Stimulated activated CD8-positive, alpha-beta memory T cell treated with anti-CD3 and anti-CD28 coated beads, Interleukin-12 subunit alpha, Interleukin-12 subunit beta, amount 100 ng/mL, for 24 hours (primary cell): ENCODE results near the gene RTN4IP1.
"Not testable (repeated sequence)": the region's sequence is repeated elsewhere in the genome, so short reads cannot be mapped to it uniquely, and the experiment has no call there.

ENCODE experiments used
- DNase-seq: peaks from one replicate; pipeline ENCODE4 v3.0.0-alpha.2; 2020; ENCODE audit errors: extremely low read depth

Gene RTN4IP1

DNA sequence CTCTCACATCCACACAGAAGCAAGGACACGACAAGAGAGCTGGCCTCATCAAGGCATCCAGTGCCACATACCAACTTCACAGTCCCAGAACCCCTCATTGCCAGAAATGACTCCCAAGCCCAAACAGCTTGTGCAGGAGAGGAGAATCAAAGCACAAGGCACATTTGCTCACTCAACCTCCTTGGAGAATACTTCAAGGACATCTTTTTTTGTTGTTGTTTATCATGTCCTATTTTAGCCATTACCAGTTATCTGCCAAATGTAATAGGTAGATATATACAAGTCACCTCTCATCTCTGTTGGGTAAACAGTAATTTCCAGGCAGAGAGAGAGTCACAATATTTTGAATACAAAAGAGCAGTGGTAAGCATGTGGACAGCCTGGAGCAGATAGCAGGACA is 47.8 kb downstream of the RTN4IP1 start:
- DNase-seq, result no peak

DNA sequence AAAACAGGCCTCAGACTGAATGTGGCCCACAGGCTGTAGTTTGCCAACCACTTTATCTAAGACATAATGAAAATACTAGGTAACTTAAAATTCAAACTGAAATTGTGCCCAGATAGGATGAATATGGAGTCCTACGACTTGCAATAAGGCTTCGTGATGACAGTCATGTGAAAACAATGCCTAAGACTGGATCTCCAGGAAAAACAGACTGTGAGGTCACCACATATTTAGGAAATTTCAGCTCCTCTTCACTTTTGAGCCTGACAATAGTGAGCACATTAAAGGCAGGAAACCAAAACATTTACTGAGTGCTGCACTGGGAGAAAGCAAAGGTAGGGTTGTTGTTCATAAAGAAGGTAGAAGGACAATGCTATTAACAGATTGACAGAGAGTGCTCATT is 50.0 kb downstream of the RTN4IP1 start:
- no peak for DNase-seq

DNA sequence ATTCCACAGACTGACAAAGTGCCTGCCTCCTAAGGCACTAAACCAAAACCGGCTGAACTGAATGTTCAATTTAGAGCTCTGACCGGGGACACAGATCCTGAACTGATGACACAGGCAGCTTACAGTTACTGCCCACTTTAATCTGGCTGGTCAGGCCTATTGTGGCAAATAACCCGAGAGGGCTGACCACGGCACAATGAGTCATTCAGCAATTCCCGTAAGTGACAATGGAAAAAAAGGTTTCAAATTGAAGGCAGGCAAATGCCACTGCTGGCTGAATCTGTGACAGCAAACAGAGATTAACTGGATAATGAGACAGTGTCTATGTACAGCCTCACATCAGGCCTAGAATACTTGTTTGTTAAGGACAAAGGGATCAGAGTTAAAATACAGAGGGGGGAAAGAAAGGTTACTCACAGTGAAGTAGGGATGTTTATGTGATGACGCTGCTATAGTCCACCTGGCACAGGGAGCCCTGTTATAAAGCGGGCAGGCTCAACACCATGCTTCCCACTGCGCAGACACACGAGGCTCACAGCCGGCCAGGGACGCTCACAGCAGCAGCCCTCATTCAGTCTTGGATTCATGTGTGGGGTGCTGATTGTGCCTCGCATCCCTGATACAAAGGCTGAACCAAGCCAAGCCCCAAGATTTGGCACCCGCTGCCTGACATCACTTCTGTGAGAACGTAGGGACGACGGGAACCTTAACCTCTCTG is 54.4 kb downstream of the RTN4IP1 start:
- no peak for DNase-seq

DNA sequence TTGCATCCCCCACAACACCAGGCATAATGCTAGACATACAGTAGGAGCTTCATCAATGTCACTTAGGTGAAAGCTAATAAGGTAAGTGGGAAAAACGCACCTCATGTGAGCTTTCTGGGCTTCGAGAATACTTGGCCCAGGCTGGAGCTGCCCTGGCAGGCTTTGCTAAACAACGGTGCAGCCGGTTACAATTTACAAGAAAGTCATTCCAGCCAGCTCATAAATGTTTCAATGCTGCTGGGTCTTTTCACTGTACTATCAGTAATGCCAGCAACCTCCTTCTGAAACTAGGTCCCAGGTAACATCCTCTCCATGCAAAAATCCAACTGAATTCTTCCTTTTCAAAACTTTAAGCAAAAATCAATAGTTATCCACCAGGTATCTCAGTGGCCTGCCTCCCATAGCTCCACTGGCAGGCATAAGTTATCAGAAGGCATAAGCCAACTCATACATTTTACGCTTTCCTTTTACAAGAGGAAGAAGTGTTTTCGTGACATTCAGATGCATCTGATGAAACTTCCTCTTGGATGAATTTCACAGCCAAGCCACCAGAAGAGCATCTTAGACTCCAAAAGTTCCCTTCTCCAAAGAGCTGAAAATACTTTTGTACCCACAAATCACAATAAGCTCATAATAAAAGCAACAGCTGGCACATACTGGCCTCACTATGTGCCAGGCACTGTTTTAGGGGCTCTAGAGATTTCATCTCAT is 56.3 kb downstream of the RTN4IP1 start:
- DNase-seq, result no peak

DNA sequence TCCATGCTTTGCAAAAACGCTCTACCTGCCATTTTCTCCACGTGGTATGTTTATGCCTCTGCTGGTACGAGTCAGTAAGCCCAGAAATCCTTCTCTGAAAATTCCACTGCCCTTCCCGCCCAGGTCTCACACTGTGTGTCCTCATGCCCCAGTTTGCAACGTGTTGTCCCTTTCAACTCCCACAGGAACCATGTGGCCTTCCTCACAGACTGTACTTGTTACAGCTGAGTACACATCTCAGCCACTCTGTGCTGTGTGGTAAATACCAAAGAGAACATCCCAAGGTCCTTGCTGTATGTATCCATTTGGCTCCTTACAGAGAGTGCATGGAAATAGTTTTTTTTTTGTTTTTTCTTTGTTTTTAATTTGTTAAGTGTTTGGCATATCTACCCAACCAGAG is 56.9 kb downstream of the RTN4IP1 start:
- DNase-seq, result no peak

DNA sequence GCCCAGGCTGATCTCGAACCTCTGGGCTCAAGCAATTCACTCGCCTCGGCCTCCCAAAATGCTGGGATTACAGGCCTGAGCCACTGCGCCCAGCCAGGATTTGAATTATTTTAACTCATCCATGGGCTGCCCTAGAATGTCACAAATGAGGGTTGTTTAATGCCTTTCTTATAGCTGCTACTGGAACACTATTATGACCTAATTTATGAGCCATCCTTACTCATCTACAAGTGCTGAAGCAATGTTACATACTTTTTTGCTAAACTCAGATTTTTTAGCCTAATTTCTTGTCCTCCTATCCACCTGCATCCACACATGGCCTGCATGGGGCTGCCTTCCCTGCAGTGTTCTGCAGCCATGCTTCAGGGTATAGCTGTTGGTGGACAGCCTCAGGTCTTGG is 59.9 kb downstream of the RTN4IP1 start:
- no peak for DNase-seq

DNA sequence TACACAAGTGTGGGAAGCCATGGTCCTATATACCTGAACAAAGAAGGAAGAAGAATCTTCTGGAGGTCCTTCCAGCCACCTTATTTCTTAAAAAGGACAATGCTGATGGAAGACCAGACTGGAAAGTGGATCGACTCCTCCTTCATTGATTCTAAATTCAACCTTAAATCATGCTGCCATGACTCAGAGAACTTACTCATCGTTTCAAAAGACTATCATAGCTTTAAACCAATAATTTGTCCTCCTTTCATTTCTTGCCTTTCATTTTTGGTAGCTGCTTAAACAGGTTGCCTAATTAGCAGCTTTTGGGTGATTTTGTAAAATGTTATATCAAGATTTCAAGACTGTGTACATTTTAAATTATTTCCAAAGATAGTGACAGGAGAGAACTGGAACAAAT is 60.8 kb downstream of the RTN4IP1 start:
- DNase-seq, result no peak

DNA sequence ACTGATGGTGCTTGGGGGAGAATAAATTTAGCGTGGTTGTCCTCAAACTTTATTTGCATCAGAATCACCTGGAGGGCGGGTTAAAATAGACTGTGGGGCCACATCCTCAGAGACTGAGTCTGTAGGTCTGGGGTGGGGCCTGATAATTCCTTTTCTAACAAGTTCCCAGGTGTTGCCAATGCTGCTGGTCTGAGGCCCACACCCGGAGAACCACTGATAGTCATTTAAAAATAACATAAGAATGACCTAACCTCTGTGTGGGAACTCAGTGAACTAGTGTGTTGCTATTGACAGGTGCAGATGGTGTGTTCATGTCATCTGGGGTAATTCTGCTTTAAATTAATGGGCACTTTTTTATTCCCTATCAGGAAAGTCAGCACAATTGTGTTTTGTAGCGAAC is 64.8 kb downstream of the RTN4IP1 start:
- DNase-seq, result no peak

DNA sequence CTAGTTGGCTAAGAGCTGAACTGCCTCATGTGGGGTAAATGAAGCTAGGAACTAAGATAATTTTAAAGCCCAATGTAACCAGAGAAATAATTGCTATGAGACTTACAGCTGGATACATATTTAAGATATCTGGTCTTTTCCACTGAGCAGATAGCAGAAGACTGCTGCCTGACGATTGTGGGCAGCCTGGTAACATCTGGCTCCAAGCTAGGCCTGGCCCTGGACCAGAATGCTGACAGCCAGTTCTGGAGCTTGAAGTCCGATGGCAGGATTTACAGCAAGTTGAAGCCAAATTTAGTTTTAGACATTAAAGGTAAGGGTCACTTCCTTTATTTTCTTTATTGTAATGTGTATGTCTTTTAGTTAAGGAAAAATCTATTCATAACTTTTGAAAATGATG is 65.7 kb downstream of the RTN4IP1 start:
- no peak for DNase-seq

DNA sequence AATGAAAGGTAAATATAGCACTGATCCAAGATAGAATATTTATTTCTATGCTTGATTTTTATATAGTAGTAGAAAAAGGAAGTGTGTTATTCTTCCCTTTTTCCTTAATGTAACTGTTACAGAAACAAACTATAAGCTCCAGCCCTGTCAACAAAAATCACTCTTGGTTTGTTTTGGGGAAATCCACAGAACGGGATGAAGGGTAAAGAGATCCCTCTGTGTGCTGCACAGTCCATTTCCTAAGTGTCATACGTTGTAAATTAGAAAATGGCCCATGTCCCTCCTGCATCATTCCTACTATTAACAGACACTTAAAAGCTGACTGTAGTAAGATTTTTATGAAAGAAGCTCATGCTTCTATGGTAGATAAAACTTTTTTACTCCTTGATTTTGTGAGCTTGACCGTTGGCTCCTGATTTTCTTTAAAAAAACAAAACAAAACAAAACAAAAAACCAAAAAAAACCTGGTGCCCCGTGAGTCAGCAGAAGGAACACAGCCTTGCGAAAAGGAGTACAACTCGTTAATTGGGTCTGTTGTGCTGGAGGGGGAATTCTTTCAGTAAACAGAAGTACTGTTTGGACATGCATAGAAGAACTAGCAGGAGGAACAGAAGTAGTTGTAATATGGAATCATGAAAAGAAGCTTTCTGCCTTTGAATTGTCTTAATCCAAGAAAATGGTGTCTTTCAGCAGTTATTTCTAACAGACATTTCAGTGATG is 67.5 kb downstream of the RTN4IP1 start:
- DNase-seq, result no peak

DNA sequence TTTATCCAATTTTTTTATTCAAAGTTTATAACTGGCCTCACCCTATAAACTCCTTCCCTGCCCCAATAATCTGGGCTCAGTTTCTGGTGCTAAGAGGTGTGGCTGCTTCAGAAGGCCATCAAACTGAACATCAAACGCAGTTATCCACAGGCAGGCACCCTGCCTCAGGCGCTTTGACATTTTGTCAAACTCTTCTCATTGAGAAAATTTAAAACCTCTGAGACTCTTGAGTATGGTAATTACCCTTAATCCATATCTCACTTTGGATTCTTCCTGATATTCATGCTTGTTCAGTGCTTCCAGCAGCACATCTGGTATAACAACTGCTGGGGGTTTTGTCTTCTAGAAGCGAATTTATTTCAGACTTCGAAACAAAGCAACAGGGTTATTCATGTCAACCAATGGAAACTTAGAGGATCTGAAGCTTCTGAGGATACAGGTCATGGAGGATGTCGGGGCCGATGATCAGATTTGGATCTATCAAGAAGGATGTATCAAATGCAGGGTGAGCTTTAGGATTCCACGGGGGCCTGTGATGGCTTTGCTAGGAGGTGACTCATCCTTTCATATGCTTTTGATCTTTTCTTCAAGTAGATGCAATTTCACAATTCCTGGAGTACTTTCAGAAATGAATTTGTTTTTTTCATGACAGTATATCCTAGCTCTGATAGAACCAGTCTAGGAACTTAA is 68.2 kb downstream of the RTN4IP1 start:
- no peak for DNase-seq

DNA sequence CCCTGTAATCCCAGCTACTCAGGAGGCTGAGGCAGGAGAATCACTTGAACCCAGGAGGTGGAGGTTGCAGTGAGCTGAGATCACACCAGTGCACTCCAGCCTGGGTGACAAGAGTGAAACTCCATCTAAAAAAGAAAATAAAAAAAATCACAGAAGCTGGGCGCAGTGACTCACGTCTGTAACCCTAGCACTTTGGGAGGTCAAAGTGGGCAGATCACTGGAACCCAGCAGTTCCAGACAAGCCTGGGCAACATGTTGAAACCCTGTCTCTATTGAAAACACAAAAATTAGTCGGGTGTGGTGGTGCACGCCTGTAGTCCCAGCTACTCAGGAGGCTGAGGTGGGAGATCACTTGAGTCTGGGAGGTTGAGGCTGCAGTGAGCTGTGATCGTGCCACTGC is 69.6 kb downstream of the RTN4IP1 start:
- DNase-seq, result not testable (repeated sequence)

DNA sequence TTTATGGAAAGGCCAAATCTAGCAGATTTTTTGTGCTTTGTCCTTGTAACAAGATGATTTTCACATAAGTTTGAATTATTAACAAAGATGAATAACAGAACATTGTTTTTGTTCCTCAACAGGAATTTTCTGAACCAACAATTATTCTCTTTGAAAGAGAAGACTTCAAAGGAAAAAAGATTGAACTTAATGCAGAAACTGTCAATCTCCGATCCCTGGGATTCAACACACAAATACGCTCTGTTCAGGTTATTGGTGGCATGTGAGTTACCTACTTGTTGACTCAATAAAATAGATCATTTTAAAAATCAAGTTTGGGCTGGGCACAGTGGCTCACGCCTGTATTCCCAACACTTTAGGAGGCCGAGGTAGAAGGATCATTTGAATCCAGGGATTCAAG is 70.9 kb downstream of the RTN4IP1 start:
- DNase-seq, result no peak

DNA sequence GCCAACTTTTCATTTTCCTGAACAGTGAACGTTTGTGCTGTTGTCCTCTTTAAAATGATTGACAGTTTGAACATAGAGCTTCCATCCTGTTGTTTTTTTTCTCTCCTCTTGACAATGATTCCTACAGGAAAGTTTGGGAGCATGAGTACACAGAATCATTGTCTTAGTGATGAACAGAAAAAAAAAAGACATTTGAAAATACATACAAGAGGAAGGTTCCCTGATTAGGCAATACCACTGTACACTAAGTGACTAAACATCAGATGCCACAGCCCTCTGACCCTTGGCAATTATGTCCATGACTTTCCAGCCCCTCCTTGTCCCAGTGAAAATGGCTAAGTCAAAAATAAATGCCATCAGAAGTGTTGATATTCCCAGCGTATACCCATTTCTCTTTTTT is 71.5 kb downstream of the RTN4IP1 start:
- DNase-seq, result no peak

DNA sequence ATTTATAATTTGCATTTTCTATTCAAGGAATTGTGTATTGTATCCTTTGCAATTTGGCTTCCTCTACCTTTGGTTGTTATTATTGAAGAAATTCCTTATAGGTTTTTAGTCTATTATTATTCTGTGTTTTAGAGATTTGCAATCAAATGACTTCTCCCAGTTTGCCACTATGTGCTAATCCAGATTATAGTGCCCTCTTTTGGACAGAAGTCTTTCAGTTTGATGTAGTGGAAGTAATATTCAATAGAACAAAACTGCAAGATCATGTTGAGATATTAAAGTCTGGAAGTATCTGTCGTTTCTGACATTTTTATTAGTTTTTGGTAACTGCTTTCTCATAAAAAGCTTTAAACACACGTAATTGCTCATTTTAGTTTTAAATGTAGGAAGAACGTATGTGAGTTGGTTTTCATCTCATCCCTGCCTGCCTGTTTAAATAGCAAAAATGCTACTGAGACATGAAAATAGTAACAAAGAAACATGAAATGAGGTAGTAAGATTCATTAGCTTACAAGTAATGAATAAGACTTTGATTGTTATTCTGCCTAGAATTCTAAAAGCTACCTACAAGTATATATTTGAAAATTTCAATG is 72.8 kb downstream of the RTN4IP1 start:
- DNase-seq, result no peak

DNA sequence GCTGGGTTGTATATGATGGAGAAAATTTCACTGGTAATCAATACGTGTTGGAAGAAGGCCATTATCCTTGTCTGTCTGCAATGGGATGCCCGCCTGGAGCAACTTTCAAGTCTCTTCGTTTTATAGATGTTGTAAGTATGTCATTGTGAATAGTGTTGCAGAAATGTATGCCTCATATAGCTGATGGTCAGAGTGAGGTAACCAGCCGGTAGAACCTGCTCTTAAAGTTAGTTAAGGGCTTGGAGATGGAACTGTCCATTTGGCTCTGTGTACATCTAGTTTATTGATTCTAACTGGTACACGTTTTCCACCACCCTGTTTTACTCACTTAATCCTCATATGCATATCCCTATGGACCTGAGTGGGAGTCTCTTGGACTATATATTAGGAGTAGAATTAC is 73.5 kb downstream of the RTN4IP1 start:
- DNase-seq, result no peak

DNA sequence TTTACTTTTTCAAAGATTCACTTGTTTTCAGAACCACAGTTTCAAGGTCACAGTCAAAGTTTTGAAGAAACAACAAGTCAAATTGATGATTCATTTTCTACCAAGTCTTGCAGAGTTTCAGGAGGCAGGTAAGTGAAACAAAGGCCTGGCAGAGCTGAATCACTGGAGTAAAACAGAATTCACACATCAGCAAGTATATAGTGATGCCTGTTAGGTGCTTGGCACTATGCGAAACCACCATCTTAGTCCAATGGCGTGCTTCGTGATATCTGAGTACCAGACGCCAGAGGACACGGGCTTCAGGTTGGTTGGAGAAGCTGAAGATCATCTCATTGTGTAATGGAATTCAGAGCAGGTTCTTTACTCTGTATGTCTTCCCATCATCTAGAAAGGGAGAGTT is 75.9 kb downstream of the RTN4IP1 start:
- DNase-seq, result no peak

DNA sequence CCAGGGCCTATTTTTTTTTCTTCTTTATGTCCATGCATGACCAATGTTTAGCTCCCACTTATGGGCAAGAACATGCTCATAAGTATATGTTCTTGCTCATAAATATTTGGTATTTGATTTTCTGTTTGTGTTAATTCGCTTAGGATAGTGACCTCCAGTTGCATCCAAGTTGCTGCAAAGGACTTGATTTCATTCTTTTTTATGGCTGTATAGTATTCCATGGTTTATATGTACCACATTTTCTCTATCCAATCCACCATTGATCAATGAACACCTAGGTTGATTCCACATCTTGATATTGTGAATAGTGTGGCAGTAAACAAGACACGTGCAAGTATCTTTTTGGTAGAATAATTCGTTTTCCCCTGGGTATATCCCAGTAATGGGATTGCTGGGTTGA is 78.1 kb downstream of the RTN4IP1 start:
- no peak for DNase-seq

DNA sequence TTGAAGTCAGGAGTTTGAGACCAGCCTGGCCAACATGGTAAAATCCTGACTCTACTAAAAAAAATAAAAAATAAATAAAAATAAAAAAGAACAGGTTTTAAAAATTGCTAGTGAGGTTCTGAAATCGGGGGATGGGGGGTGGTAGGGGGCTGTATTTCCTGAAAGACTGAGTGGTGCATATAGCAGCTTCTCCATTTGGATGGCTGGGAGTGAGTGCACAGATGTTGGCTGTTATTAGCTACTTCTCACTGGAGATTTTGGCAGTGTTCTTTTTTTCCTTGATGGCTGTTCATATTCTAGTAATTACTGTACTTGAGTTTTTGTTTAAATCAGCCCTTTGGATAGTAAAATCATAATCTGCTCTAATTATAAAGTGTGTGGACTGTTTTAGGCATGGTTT is 79.8 kb downstream of the RTN4IP1 start:
- DNase-seq, result no peak

DNA sequence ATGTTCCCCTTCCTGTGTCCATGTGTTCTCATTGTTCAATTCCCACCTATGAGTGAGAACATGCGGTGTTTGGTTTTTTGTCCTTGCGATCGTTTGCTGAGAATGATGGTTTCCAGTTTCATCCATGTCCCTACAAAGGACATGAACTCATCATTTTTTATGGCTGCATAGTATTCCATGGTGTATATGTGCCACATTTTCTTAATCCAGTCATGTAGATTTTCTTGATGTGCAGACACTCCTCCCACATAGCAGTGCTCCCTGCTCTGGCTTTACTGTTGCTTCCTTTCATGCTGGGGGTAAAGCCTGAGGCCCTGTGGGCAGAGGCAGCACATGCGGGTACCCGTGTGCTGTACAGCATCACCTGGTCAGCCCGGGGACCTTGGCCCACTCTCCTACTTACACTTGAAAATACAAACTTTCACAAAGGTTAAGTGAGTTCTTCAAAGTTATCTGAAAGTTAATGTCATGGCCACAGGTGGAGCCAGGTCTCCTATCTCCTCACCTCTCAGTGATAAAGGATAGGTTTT is 80.3 kb downstream of the RTN4IP1 start:
- not testable (repeated sequence) for DNase-seq

DNA sequence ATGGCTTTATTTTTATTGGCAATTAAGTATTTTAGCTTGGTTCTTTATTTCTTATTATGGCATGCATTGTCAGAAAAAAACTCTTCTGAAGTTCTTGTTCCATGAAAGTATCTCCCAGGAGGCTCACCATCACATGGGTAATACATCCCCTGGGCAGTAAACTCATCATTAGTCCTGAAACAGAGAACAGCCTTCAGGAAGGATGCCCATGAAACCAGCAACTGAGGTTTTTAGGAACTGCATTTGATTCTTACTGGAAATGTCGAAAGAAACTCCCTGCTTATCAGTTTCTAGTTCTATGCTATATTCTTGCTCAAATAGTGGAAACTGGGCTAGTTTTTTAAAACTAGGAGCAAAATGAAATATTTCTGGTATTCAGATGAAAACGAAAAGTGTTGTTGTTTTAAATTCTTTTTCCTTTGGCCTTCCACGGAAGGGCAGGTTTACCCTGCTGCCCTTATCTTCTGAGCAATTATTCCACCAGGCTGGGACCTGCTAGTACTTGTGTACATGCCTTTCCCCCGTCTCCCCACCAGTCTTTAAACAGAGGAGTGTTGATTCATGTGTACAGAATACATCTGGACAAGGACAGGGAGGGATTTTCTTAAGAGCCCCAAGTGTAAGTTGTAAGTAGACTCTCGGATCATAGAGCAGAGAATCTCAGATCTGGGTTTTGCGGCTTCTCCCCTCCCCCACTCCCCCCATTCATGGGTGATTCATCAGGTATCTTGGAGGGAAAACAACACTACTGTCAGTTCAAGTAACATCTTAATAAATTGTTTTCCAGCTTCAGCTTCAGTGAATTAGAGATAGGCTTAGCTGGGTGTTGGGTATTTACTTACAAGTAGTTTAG is 81.5 kb downstream of the RTN4IP1 start:
- DNase-seq, result no peak
